Measurements from ENCODE around the gene C1QTNF4. TPM values are rescaled to one million over a fixed set of nuclear protein-coding genes. Genes with fewer than 3 reads are reported as not detected.

C1QTNF4 gene
- polyA plus RNA-seq, 1 donor (not counting 4 experiments of a cell fraction or from before 2014, with no cell fraction given), result not detected

- H3K9ac ChIP-seq (ENCODE audit: control insufficient read depth, extremely low read depth, insufficient read depth, low read length), result no peak overlapping the region
- no peaks in the 10 kb centered on the region for H3K4me1 ChIP-seq (ENCODE audit: control insufficient read depth, extremely low read depth, insufficient read depth, low read length)
- dilution Hi-C loops (cut with MboI; ENCODE audit: extremely low pct_ligation_motif_present, low sequenced_read_pairs), result no loop called here
- TF ChIP-seq CTCF (optimal IDR thresholded peaks at IDR 0.05 in 1 of 3, IDR thresholded peaks at IDR 0.05 in 1 of 3, conservative IDR thresholded peaks at IDR 0.05 in 1 of 3; ENCODE audit: extremely low read depth in 1 of 3, insufficient read depth in 2 of 3, low read length in 3 of 3) (peak; percentile 60 to 70 (median 69)), EZH2 (IDR thresholded peaks at IDR 0.05; ENCODE audit: low read length) (no peak)
- no peaks in the 10 kb centered on the region for H3K79me2 ChIP-seq (ENCODE audit: control insufficient read depth, insufficient read depth, low read length)
- no peak overlapping the region for H2AFZ ChIP-seq (ENCODE audit: control insufficient read depth, low read length)
- H3K27me3 ChIP-seq (ENCODE audit: control insufficient read depth, extremely low read depth, insufficient read depth, low read length), result no peaks in the 10 kb centered on the region
- no peaks in the 10 kb centered on the region for H3K9me3 ChIP-seq (ENCODE audit: control insufficient read depth, low read depth, low read length)
- H4K20me1 ChIP-seq (ENCODE audit: control insufficient read depth, extremely low read depth, insufficient read depth, low read length), result no peaks in the 10 kb centered on the region
- no peak overlapping the region for H3K4me2 ChIP-seq (ENCODE audit: control insufficient read depth, extremely low read depth, insufficient read depth, low read depth, low read length)
- H3K27ac ChIP-seq (ENCODE audit: control insufficient read depth, insufficient read depth, low read length), result no peak overlapping the region
- H3K4me3 ChIP-seq (ENCODE audit: control insufficient read depth in 2 of 3, extremely low read depth in 1 of 3, insufficient read depth in 2 of 3, low read depth in 1 of 3, low read length in 3 of 3), result no peak overlapping the region
- peaks cover 14 to 16% of the 10 kb centered on the region in 2 experiments for H3K36me3 ChIP-seq (ENCODE audit: control insufficient read depth in 2 of 2, extremely low read depth in 1 of 2, insufficient read depth in 2 of 2, low read length in 2 of 2)
- DNase-seq (ENCODE audit: low read depth, low spot score) (no peak), FAIRE-seq (no peak)
- no peaks in the 10 kb centered on the region for H3K9me1 ChIP-seq (ENCODE audit: control insufficient read depth, extremely low read depth, insufficient read depth, low read length)
Measured at GRCh38 chr11:47616726-47617416, 22.7 kb upstream of the C1QTNF4 start.

GRCh38 chr11:47615249-47615648 is 21.0 kb upstream of the C1QTNF4 start:
- Histone ChIP-seq H3K27me3 (ENCODE audit: control insufficient read depth, extremely low read depth, insufficient read depth, low read length) (no peaks in the 10 kb centered on the region), H3K9me1 (ENCODE audit: control insufficient read depth, extremely low read depth, insufficient read depth, low read length) (no peaks in the 10 kb centered on the region), H3K4me2 (ENCODE audit: control insufficient read depth, extremely low read depth, insufficient read depth, low read depth, low read length) (no peak overlapping the region), H2AFZ (ENCODE audit: control insufficient read depth, low read length) (no peak overlapping the region), H3K4me1 (ENCODE audit: control insufficient read depth, extremely low read depth, insufficient read depth, low read length) (no peaks in the 10 kb centered on the region), H4K20me1 (ENCODE audit: control insufficient read depth, extremely low read depth, insufficient read depth, low read length) (no peaks in the 10 kb centered on the region), H3K36me3 (ENCODE audit: control insufficient read depth in 2 of 2, extremely low read depth in 1 of 2, insufficient read depth in 2 of 2, low read length in 2 of 2) (peaks cover 4 to 5% of the 10 kb centered on the region in 2 experiments), H3K9ac (ENCODE audit: control insufficient read depth, extremely low read depth, insufficient read depth, low read length) (no peak overlapping the region), H3K79me2 (ENCODE audit: control insufficient read depth, insufficient read depth, low read length) (no peaks in the 10 kb centered on the region), H3K4me3 (ENCODE audit: control insufficient read depth in 2 of 3, extremely low read depth in 1 of 3, insufficient read depth in 2 of 3, low read depth in 1 of 3, low read length in 3 of 3) (no peak overlapping the region), H3K27ac (ENCODE audit: control insufficient read depth, insufficient read depth, low read length) (no peak overlapping the region), H3K9me3 (ENCODE audit: control insufficient read depth, low read depth, low read length) (no peaks in the 10 kb centered on the region)
- no peak for TF ChIP-seq EZH2 (IDR thresholded peaks at IDR 0.05; ENCODE audit: low read length)
- TF ChIP-seq CTCF (optimal IDR thresholded peaks at IDR 0.05 in 1 of 3, IDR thresholded peaks at IDR 0.05 in 1 of 3, conservative IDR thresholded peaks at IDR 0.05 in 1 of 3; ENCODE audit: extremely low read depth in 1 of 3, insufficient read depth in 2 of 3, low read length in 3 of 3), result no peak
- no peak for DNase-seq (ENCODE audit: low read depth, low spot score)
- no peak for FAIRE-seq
- dilution Hi-C loops (cut with MboI; ENCODE audit: extremely low pct_ligation_motif_present, low sequenced_read_pairs), result no loop called here
